ENCODE results near the gene RBM28.

The RBM28 gene

GRCh38 chr7:128263420-128263819 lies 80.3 kb downstream of the RBM28 start:
- H3K27ac ChIP-seq (ENCODE audit: low read depth, low read length): no peak overlapping the region
- DNase-seq: peak; percentile 25
- no peak overlapping the region for H4K5ac ChIP-seq (ENCODE audit: low read length)
- H2BK15ac ChIP-seq (replicated peaks; ENCODE audit: low read depth): no peak overlapping the region
- WGBS (ENCODE audit: extremely low coverage, insufficient coverage, low lambda C conversion rate): no CpG with 5 or more reads among the region's 3 CpGs
- H3K4me2 ChIP-seq (ENCODE audit: low read length): no peak overlapping the region
- no peak overlapping the region for H2BK120ac ChIP-seq (ENCODE audit: low read depth, low read length)
- peaks cover 9% of the 10 kb centered on the region for H3K4me1 ChIP-seq (ENCODE audit: control insufficient read depth, low read depth, low read length)
- H3K23ac ChIP-seq (ENCODE audit: low read length): no peak overlapping the region
- no peaks in the 10 kb centered on the region for H3K79me1 ChIP-seq (ENCODE audit: low read length)
- H3K36me3 ChIP-seq (ENCODE audit: control insufficient read depth, insufficient read depth, low read length): no peaks in the 10 kb centered on the region
- H3K4ac ChIP-seq (ENCODE audit: low read depth, low read length): no peak overlapping the region
- H2AK5ac ChIP-seq (ENCODE audit: low read length): no peak overlapping the region
- no peak overlapping the region for H4K8ac ChIP-seq (ENCODE audit: low read depth, low read length)
- no peak overlapping the region for H3K18ac ChIP-seq (ENCODE audit: low read length)
- no peak overlapping the region for H3K9ac ChIP-seq (ENCODE audit: low read length)
- H3K56ac ChIP-seq (ENCODE audit: low read length): no peak overlapping the region
- H3K4me3 ChIP-seq (ENCODE audit: low read length): no peak overlapping the region
- no peaks in the 10 kb centered on the region for H3K27me3 ChIP-seq (ENCODE audit: insufficient read depth, low read length, poor library complexity)
- H3K79me2 ChIP-seq (ENCODE audit: control insufficient read depth, insufficient read depth, low read length): no peaks in the 10 kb centered on the region
- H2BK5ac ChIP-seq (ENCODE audit: low read length): no peak overlapping the region

- no peak overlapping the region for H3K4me3 ChIP-seq (ENCODE audit: low read length)
Measured at GRCh38 chr7:128262273-128263028, 81.3 kb downstream of the RBM28 start.

GRCh38 chr7:128260069-128260795 lies 83.5 kb downstream of the RBM28 start:
- no peak overlapping the region for H3K27ac ChIP-seq (ENCODE audit: low read depth, low read length)
- no peaks in the 10 kb centered on the region for H3K27me3 ChIP-seq (ENCODE audit: insufficient read depth, low read length, poor library complexity)
- WGBS (ENCODE audit: extremely low coverage, insufficient coverage, low lambda C conversion rate): no CpG with 5 or more reads among the region's 12 CpGs
- H3K18ac ChIP-seq (ENCODE audit: low read length): no peak overlapping the region
- H3K4me2 ChIP-seq (ENCODE audit: low read length): no peak overlapping the region
- no peak overlapping the region for H3K23ac ChIP-seq (ENCODE audit: low read length)
- no peak overlapping the region for H2BK120ac ChIP-seq (ENCODE audit: low read depth, low read length)
- H3K4me3 ChIP-seq (ENCODE audit: low read length): no peak overlapping the region
- no peak overlapping the region for H4K5ac ChIP-seq (ENCODE audit: low read length)
- H3K4ac ChIP-seq (ENCODE audit: low read depth, low read length): no peak overlapping the region
- H2BK5ac ChIP-seq (ENCODE audit: low read length): no peak overlapping the region
- no peak overlapping the region for H3K56ac ChIP-seq (ENCODE audit: low read length)
- H3K79me2 ChIP-seq (ENCODE audit: control insufficient read depth, insufficient read depth, low read length): no peaks in the 10 kb centered on the region
- no peak overlapping the region for H2BK15ac ChIP-seq (replicated peaks; ENCODE audit: low read depth)
- no peak overlapping the region for H3K9ac ChIP-seq (ENCODE audit: low read length)
- H4K8ac ChIP-seq (ENCODE audit: low read depth, low read length): no peak overlapping the region
- no peaks in the 10 kb centered on the region for H3K79me1 ChIP-seq (ENCODE audit: low read length)
- no peaks in the 10 kb centered on the region for H3K36me3 ChIP-seq (ENCODE audit: control insufficient read depth, insufficient read depth, low read length)
- no peak overlapping the region for H2AK5ac ChIP-seq (ENCODE audit: low read length)
- H3K4me1 ChIP-seq (ENCODE audit: control insufficient read depth, low read depth, low read length): peaks cover 5% of the 10 kb centered on the region
- DNase-seq: no peak

More at GRCh38 chr7:128262273-128263028, 81.3 kb downstream of the RBM28 start:
- no peak overlapping the region for H4K8ac ChIP-seq (ENCODE audit: low read depth, low read length)
- no peaks in the 10 kb centered on the region for H3K79me1 ChIP-seq (ENCODE audit: low read length)
- H3K36me3 ChIP-seq (ENCODE audit: control insufficient read depth, insufficient read depth, low read length): no peaks in the 10 kb centered on the region
- H2BK120ac ChIP-seq (ENCODE audit: low read depth, low read length): no peak overlapping the region
- no peaks in the 10 kb centered on the region for H3K79me2 ChIP-seq (ENCODE audit: control insufficient read depth, insufficient read depth, low read length)
- H2BK15ac ChIP-seq (replicated peaks; ENCODE audit: low read depth): no peak overlapping the region
- H3K18ac ChIP-seq (ENCODE audit: low read length): no peak overlapping the region
- WGBS (ENCODE audit: extremely low coverage, insufficient coverage, low lambda C conversion rate): no CpG with 5 or more reads among the region's 15 CpGs
- no peak overlapping the region for H2AK5ac ChIP-seq (ENCODE audit: low read length)
- H3K23ac ChIP-seq (ENCODE audit: low read length): no peak overlapping the region
- H3K9ac ChIP-seq (ENCODE audit: low read length): no peak overlapping the region
- no peak overlapping the region for H3K4ac ChIP-seq (ENCODE audit: low read depth, low read length)
- no peak overlapping the region for H3K56ac ChIP-seq (ENCODE audit: low read length)
- H3K4me2 ChIP-seq (ENCODE audit: low read length): no peak overlapping the region
- no peaks in the 10 kb centered on the region for H3K27me3 ChIP-seq (ENCODE audit: insufficient read depth, low read length, poor library complexity)
- no peak for DNase-seq
- H3K4me1 ChIP-seq (ENCODE audit: control insufficient read depth, low read depth, low read length): peaks cover 9% of the 10 kb centered on the region
- H4K5ac ChIP-seq (ENCODE audit: low read length): no peak overlapping the region
- H2BK5ac ChIP-seq (ENCODE audit: low read length): no peak overlapping the region
- no peak overlapping the region for H3K27ac ChIP-seq (ENCODE audit: low read depth, low read length)

- Histone ChIP-seq H4K8ac (ENCODE audit: low read depth, low read length) (no peak overlapping the region), H3K27me3 (ENCODE audit: insufficient read depth, low read length, poor library complexity) (no peaks in the 10 kb centered on the region), H3K4me1 (ENCODE audit: control insufficient read depth, low read depth, low read length) (peaks cover 5% of the 10 kb centered on the region), H3K27ac (ENCODE audit: low read depth, low read length) (no peak overlapping the region), H3K4me3 (ENCODE audit: low read length) (no peak overlapping the region), H3K9ac (ENCODE audit: low read length) (no peak overlapping the region), H3K4me2 (ENCODE audit: low read length) (no peak overlapping the region), H3K36me3 (ENCODE audit: control insufficient read depth, insufficient read depth, low read length) (no peaks in the 10 kb centered on the region), H2BK5ac (ENCODE audit: low read length) (no peak overlapping the region), H3K79me1 (ENCODE audit: low read length) (no peaks in the 10 kb centered on the region), H3K18ac (ENCODE audit: low read length) (no peak overlapping the region), H3K56ac (ENCODE audit: low read length) (no peak overlapping the region), H4K5ac (ENCODE audit: low read length) (no peak overlapping the region), H3K4ac (ENCODE audit: low read depth, low read length) (no peak overlapping the region), H2BK120ac (ENCODE audit: low read depth, low read length) (no peak overlapping the region), H3K79me2 (ENCODE audit: control insufficient read depth, insufficient read depth, low read length) (no peaks in the 10 kb centered on the region), H2AK5ac (ENCODE audit: low read length) (no peak overlapping the region), H3K23ac (ENCODE audit: low read length) (peak overlapping the region; percentile 15), H2BK15ac (replicated peaks; ENCODE audit: low read depth) (no peak overlapping the region)
- whole genome bisulfite sequencing (ENCODE audit: extremely low coverage, insufficient coverage, low lambda C conversion rate): no CpG with 5 or more reads among the region's 11 CpGs
- DNase-seq: peak; percentile 21
Measured at GRCh38 chr7:128259131-128260061, 84.3 kb downstream of the RBM28 start.

GRCh38 chr7:128257458-128257857 lies 86.2 kb downstream of the RBM28 start:
- no peak overlapping the region for H3K4me3 ChIP-seq (ENCODE audit: low read length)
- no peak overlapping the region for H4K8ac ChIP-seq (ENCODE audit: low read depth, low read length)
- H3K4ac ChIP-seq (ENCODE audit: low read depth, low read length): no peak overlapping the region

More at GRCh38 chr7:128257458-128257857, 86.2 kb downstream of the RBM28 start:
- H3K79me2 ChIP-seq (ENCODE audit: control insufficient read depth, insufficient read depth, low read length): no peaks in the 10 kb centered on the region
- H4K5ac ChIP-seq (ENCODE audit: low read length): no peak overlapping the region
- no peak overlapping the region for H2AK5ac ChIP-seq (ENCODE audit: low read length)
- H3K36me3 ChIP-seq (ENCODE audit: control insufficient read depth, insufficient read depth, low read length): no peaks in the 10 kb centered on the region
- no peak overlapping the region for H3K56ac ChIP-seq (ENCODE audit: low read length)
- no peak overlapping the region for H3K4me2 ChIP-seq (ENCODE audit: low read length)
- WGBS (ENCODE audit: extremely low coverage, insufficient coverage, low lambda C conversion rate): no CpG with 5 or more reads among the region's 14 CpGs
- H3K27me3 ChIP-seq (ENCODE audit: insufficient read depth, low read length, poor library complexity): no peaks in the 10 kb centered on the region
- no peak overlapping the region for H2BK5ac ChIP-seq (ENCODE audit: low read length)
- no peak for DNase-seq
- H3K27ac ChIP-seq (ENCODE audit: low read depth, low read length): no peak overlapping the region
- no peaks in the 10 kb centered on the region for H3K79me1 ChIP-seq (ENCODE audit: low read length)
- H3K4me1 ChIP-seq (ENCODE audit: control insufficient read depth, low read depth, low read length): peaks cover 5% of the 10 kb centered on the region
- H2BK15ac ChIP-seq (replicated peaks; ENCODE audit: low read depth): no peak overlapping the region
- no peak overlapping the region for H2BK120ac ChIP-seq (ENCODE audit: low read depth, low read length)
- H3K9ac ChIP-seq (ENCODE audit: low read length): no peak overlapping the region
- H3K23ac ChIP-seq (ENCODE audit: low read length): no peak overlapping the region
- no peak overlapping the region for H3K18ac ChIP-seq (ENCODE audit: low read length)
